ENCODE data around the gene TXLNA.

DNA sequence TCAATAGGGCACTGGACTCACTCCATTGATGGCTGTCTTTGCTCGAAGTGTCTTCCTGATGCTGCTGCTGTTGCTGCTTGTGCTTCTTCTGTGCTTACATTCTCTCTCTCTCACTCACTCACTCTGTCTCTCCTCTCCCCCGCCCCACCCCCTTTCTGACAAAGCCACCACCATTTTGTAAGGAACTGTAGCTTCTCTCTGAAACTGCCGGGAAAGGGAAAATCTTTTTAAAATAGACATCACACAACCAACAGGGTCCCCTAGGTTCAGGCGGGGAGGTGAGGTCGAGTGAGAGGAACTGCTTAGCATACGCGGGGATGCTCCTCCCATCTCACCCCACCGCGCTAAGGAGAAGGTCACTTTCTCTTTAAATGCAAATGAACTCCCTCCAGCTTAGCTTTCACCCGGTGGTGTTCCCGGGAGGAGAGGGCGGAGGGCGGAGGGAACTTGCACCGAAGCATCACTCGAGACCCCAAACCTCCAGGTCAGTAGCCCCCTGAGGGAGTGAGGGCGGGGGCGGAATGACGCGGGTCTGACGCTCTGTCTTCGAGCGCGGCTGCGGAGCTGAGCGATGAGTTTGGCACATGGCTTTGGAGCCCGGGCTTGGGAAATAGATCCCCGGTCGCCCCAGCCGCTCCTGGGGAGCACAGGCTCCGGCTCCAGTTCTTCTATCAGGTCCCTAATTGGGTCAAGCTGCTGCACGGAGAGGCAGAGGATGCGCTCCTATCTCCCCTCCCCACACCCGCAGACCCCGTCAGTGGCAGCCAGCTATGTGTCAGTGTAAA, 20.9 kb downstream of the TXLNA start, which contains the start of gene CCDC28B:
- TF ChIP-seq, protein P1, sequence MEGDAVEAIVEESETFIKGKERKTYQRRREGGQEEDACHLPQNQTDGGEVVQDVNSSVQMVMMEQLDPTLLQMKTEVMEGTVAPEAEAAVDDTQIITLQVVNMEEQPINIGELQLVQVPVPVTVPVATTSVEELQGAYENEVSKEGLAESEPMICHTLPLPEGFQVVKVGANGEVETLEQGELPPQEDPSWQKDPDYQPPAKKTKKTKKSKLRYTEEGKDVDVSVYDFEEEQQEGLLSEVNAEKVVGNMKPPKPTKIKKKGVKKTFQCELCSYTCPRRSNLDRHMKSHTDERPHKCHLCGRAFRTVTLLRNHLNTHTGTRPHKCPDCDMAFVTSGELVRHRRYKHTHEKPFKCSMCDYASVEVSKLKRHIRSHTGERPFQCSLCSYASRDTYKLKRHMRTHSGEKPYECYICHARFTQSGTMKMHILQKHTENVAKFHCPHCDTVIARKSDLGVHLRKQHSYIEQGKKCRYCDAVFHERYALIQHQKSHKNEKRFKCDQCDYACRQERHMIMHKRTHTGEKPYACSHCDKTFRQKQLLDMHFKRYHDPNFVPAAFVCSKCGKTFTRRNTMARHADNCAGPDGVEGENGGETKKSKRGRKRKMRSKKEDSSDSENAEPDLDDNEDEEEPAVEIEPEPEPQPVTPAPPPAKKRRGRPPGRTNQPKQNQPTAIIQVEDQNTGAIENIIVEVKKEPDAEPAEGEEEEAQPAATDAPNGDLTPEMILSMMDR (IDR thresholded peaks at IDR 0.05; ENCODE audit: low read depth, low read length, poor library complexity, severe bottlenecking), result no peak
- no peak for TF ChIP-seq EZH2phosphoT487 (IDR thresholded peaks at IDR 0.05; ENCODE audit: borderline replicate concordance, low read length)

Measured in DOHH2 (cell line).